MCF 10A (cell line): ENCODE results near the gene SYDE2. TPM values are rescaled to one million over a fixed set of nuclear protein-coding genes. Genes with fewer than 3 reads are reported as not detected.

Experiments
- BruUV-seq: library from RNA; stranded (reverse); fragments of 400-500 nt; replicated peaks from 2 replicates; lab custom pipeline; 2021; lab: Mats Ljungman, UMichigan
- CTCF ChIA-PET: fragments of 300-600 bp; sonication (Branson Sonifier 250); formaldehyde crosslinking; extraction: SDS; loops from one replicate; lab custom pipeline; 2021; ENCODE audit warnings: antibody characterized with exemption, inconsistent platforms; lab: Yijun Ruan, JAX
- POLR2A ChIA-PET: fragments of 300-600, 350-650 bp; sonication (Branson Sonifier 250); formaldehyde crosslinking; extraction: SDS; loops from one replicate; lab custom pipeline; 2020; ENCODE audit warnings: antibody characterized with exemption, inconsistent platforms; lab: Yijun Ruan, JAX
- DNase-seq: peaks from one replicate; pipeline ENCODE4 v3.0.0-alpha.2; 2018; ENCODE audit not compliant: unreplicated experiment
- H3K27ac Mint-ChIP-seq: one replicate; pipeline ENCODE4 v1.8.0; 2022; ENCODE audit warnings: mild to moderate bottlenecking, low read depth, mixed read lengths; ENCODE audit not compliant: unreplicated experiment
- H3K27me3 Mint-ChIP-seq: one replicate; pipeline ENCODE4 v1.8.0; 2022; ENCODE audit warnings: mixed read lengths; ENCODE audit not compliant: insufficient read depth, unreplicated experiment
- H3K36me3 Mint-ChIP-seq: one replicate; pipeline ENCODE4 v1.8.0; 2022; ENCODE audit warnings: mild to moderate bottlenecking, moderate library complexity, mixed read lengths; ENCODE audit not compliant: insufficient read depth, unreplicated experiment
- H3K4me1 Mint-ChIP-seq: one replicate; pipeline ENCODE4 v1.8.0; 2022; ENCODE audit warnings: mixed read lengths; ENCODE audit not compliant: insufficient read depth, unreplicated experiment
- H3K4me3 Mint-ChIP-seq: one replicate; pipeline ENCODE4 v1.8.0; 2022; ENCODE audit warnings: mild to moderate bottlenecking, moderate library complexity, mixed read lengths; ENCODE audit not compliant: unreplicated experiment
- H3K9me3 Mint-ChIP-seq: one replicate; pipeline ENCODE4 v1.8.0; 2022; ENCODE audit warnings: mixed read lengths; ENCODE audit not compliant: unreplicated experiment
- intact Hi-C: fragments of 100-400 bp; cut with micrococcal nuclease; formaldehyde crosslinking; loops from 2 replicates; pipeline ENCODE4 v1.14.1; 2022
- total RNA-seq: library from RNA; stranded (reverse); gene quantifications from 2 replicates; pipeline ENCODE4 v1.2.3, GENCODE V29; 2022
- TF ChIP-seq, protein P1 (sequence below): fragments of 200-600 bp; IDR thresholded peaks from one replicate; pipeline ENCODE4 v1.8.0; 2022; ENCODE audit warnings: antibody characterized with exemption, mild to moderate bottlenecking; ENCODE audit not compliant: unreplicated experiment

Gene SYDE2
- total RNA-seq, 1 experiment from 2014 or later: 5.9 TPM

DNA sequence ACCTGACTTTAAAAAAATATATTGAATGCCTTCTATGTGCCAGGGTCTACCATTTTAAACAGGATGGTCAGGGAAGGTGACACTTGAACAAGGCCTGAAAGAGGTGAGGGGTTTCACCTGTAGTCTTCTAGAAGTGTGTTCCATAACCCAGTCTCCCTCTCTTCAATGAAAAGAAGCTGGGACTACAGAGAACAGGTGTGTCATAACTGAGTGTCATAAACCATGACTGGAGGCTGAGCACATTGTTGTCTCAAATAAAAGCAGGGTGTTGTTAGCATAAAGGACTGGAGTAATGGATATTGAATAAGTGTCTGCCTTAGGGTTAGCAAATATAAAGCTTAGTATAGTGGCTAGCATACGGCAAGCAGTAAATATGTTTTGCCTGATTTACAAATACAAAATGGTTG, 65.4 kb downstream of the SYDE2 start:
- no TSS peak for BruUV-seq
- Mint-ChIP-seq H3K27ac (no peak overlapping the region), H3K36me3 (no peaks in the 10 kb centered on the region), H3K9me3 (no peaks in the 10 kb centered on the region), H3K4me1 (no peaks in the 10 kb centered on the region), H3K4me3 (no peak overlapping the region), H3K27me3 (no peaks in the 10 kb centered on the region)
- no peak for DNase-seq
- ChIA-PET CTCF (interaction anchor here (0.8 to 1.6 kb wide), 5 partner anchors 9 to 191 kb away, joined by 3 to 11 read pairs (median 3); partner anchors contain the start of gene C1orf52), POLR2A (interaction anchor here (0.5 to 1.5 kb wide), 6 partner anchors 9 to 1187 kb away, joined by 3 to 18 read pairs (median 5); partner anchors contain the start of genes C1orf52 and SYDE2)
- intact Hi-C loops: no loop called here
- TF ChIP-seq, protein P1, sequence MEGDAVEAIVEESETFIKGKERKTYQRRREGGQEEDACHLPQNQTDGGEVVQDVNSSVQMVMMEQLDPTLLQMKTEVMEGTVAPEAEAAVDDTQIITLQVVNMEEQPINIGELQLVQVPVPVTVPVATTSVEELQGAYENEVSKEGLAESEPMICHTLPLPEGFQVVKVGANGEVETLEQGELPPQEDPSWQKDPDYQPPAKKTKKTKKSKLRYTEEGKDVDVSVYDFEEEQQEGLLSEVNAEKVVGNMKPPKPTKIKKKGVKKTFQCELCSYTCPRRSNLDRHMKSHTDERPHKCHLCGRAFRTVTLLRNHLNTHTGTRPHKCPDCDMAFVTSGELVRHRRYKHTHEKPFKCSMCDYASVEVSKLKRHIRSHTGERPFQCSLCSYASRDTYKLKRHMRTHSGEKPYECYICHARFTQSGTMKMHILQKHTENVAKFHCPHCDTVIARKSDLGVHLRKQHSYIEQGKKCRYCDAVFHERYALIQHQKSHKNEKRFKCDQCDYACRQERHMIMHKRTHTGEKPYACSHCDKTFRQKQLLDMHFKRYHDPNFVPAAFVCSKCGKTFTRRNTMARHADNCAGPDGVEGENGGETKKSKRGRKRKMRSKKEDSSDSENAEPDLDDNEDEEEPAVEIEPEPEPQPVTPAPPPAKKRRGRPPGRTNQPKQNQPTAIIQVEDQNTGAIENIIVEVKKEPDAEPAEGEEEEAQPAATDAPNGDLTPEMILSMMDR: no peak

DNA sequence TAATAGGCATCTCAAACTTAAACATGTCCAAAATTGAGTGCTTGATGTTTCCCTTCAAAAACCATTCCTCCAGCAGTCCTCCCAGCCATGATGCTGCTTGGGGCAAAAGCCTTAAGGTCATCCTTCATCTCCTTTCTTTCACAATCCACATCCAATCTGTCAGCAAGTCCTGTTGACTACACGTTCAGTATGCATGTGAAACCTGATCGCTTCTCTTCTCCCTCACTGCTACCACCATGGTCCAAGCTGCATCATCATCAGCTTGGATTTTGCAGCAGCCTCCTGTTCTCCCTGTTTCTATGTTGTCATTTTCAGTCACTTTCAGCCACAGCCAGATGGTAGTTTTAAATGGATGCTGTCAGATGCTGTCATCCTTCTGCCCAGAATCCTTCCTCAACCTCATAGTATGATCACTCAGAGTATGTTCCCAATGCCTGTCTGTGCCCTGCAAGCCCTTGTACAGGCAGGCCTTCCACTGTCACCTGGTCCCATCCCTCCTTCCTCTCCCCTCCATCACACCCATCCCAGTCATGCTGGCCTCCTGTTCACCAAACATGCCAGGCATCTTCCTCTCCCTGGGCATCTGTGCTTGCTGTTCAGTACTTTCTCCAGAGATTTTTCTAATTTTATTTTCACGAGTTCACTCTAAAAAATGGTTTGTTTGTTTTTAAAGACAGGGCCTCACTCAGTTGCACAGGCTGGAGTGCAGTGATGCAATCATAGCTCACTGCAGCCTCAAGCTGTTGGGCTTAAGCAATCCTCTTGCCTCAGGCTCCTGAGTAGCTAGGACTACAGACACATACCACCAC, 66.0 kb downstream of the SYDE2 start:
- H3K36me3 Mint-ChIP-seq: no peaks in the 10 kb centered on the region
- H3K4me1 Mint-ChIP-seq: no peaks in the 10 kb centered on the region
- H3K27ac Mint-ChIP-seq: no peak overlapping the region
- TF ChIP-seq, protein P1: no peak
- BruUV-seq: no TSS peak
- no peaks in the 10 kb centered on the region for H3K9me3 Mint-ChIP-seq
- peak; percentile 72 for DNase-seq
- CTCF ChIA-PET: interaction anchor here (0.6 to 2.6 kb wide), 7 partner anchors 8 to 190 kb away, joined by 3 to 15 read pairs (median 3); no protein-coding TSS in a partner anchor
- no peak overlapping the region for H3K4me3 Mint-ChIP-seq
- intact Hi-C loops: no loop called here
- H3K27me3 Mint-ChIP-seq: no peaks in the 10 kb centered on the region
- POLR2A ChIA-PET: interaction anchor here (0.7 to 1.5 kb wide), 5 partner anchors 10 to 437 kb away, joined by 3 to 18 read pairs (median 5); partner anchors contain the start of genes C1orf52 and SYDE2

DNA sequence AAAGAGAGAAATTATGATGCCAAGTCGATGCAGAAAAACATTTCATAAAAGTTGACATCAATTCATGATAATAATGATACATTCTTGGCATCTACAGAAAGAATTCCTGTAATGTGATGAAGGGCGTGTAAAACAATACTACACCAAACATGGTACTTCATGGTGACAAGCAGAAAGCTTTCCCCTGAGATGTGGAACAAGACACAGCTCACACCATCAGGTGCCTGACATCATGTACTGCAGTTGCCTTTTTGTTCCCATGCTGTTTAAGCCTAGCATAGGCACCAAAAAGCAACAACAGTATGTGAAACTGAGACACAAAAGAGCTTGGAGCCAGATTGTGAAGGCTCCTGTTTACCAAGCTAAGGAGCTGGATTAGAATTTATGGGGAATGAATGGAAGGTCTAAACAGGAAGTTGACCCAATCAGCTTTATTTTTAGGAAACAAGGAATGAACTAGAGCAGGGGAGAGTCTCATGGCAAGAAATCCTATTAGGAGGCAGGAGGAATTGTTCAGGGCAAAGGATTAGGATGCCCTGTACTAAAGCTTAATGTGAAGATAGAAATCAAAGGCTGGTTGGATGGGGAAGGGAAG, 67.2 kb downstream of the SYDE2 start:
- H3K9me3 Mint-ChIP-seq: no peaks in the 10 kb centered on the region
- POLR2A ChIA-PET: interaction anchor here (0.6 kb wide), 1 partner anchor 17 kb away, joined by 3 read pairs; no protein-coding TSS in a partner anchor
- CTCF ChIA-PET: interaction anchor here (0.6 to 2.6 kb wide), 4 partner anchors 11 to 126 kb away, joined by 3 to 15 read pairs (median 4); partner anchors contain the start of gene C1orf52
- H3K4me3 Mint-ChIP-seq: no peak overlapping the region
- no peak overlapping the region for H3K27ac Mint-ChIP-seq
- no peaks in the 10 kb centered on the region for H3K4me1 Mint-ChIP-seq
- no peak for DNase-seq
- BruUV-seq: no TSS peak
- TF ChIP-seq, protein P1: no peak
- no peaks in the 10 kb centered on the region for H3K27me3 Mint-ChIP-seq
- intact Hi-C loops: no loop called here
- H3K36me3 Mint-ChIP-seq: no peaks in the 10 kb centered on the region
